Measurements from ENCODE around the gene DRAXIN. TPM values are rescaled to one million over a fixed set of nuclear protein-coding genes. Genes with fewer than 3 reads are reported as not detected.

Gene DRAXIN
- polyA plus RNA-seq, 1 donor (not counting 4 experiments of a cell fraction or from before 2014, with no cell fraction given): not detected

DNA sequence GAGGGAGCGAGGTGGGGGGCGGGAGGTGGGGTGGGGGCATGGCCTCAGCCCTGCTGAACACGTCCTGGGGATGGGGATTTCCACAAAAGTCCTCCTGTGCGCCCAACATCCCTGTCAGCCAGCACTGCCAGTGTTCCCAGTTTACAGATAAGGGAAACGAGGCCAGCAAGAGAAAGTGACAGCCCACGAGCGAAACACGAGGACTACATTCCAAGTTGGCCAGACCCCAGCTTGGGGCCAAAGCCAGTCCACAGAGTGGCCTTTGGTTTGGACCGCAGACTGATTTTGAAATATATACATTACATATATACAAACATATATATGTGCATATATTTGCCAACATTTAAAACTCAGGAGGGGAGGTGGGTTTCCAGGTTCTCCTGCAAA lies 42.3 kb upstream of the DRAXIN start:
- Histone ChIP-seq H3K9me1 (ENCODE audit: control insufficient read depth, extremely low read depth, insufficient read depth, low read length) (no peaks in the 10 kb centered on the region), H4K20me1 (ENCODE audit: control insufficient read depth, extremely low read depth, insufficient read depth, low read length) (no peaks in the 10 kb centered on the region), H3K36me3 (ENCODE audit: control insufficient read depth in 2 of 2, extremely low read depth in 1 of 2, insufficient read depth in 2 of 2, low read length in 2 of 2) (peaks cover 0 to 5% of the 10 kb centered on the region in 2 experiments), H3K27ac (ENCODE audit: control insufficient read depth, insufficient read depth, low read length) (no peak overlapping the region), H3K9ac (ENCODE audit: control insufficient read depth, extremely low read depth, insufficient read depth, low read length) (no peak overlapping the region), H3K4me1 (ENCODE audit: control insufficient read depth, extremely low read depth, insufficient read depth, low read length) (peaks cover 18% of the 10 kb centered on the region), H3K27me3 (ENCODE audit: control insufficient read depth, extremely low read depth, insufficient read depth, low read length) (no peaks in the 10 kb centered on the region), H3K9me3 (ENCODE audit: control insufficient read depth, low read depth, low read length) (no peaks in the 10 kb centered on the region), H3K4me2 (ENCODE audit: control insufficient read depth, extremely low read depth, insufficient read depth, low read depth, low read length) (no peak overlapping the region), H3K79me2 (ENCODE audit: control insufficient read depth, insufficient read depth, low read length) (peaks cover 3% of the 10 kb centered on the region), H2AFZ (ENCODE audit: control insufficient read depth, low read length) (no peak overlapping the region), H3K4me3 (ENCODE audit: control insufficient read depth in 2 of 3, extremely low read depth in 1 of 3, insufficient read depth in 2 of 3, low read depth in 1 of 3, low read length in 3 of 3) (no peak overlapping the region)
- FAIRE-seq (no peak), DNase-seq (ENCODE audit: low read depth, low spot score) (no peak)
- dilution Hi-C loops (cut with MboI; ENCODE audit: extremely low pct_ligation_motif_present, low sequenced_read_pairs): no loop called here
- TF ChIP-seq EZH2 (IDR thresholded peaks at IDR 0.05; ENCODE audit: low read length): no peak
- TF ChIP-seq, protein P1, sequence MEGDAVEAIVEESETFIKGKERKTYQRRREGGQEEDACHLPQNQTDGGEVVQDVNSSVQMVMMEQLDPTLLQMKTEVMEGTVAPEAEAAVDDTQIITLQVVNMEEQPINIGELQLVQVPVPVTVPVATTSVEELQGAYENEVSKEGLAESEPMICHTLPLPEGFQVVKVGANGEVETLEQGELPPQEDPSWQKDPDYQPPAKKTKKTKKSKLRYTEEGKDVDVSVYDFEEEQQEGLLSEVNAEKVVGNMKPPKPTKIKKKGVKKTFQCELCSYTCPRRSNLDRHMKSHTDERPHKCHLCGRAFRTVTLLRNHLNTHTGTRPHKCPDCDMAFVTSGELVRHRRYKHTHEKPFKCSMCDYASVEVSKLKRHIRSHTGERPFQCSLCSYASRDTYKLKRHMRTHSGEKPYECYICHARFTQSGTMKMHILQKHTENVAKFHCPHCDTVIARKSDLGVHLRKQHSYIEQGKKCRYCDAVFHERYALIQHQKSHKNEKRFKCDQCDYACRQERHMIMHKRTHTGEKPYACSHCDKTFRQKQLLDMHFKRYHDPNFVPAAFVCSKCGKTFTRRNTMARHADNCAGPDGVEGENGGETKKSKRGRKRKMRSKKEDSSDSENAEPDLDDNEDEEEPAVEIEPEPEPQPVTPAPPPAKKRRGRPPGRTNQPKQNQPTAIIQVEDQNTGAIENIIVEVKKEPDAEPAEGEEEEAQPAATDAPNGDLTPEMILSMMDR (optimal IDR thresholded peaks at IDR 0.05 in 1 of 3, IDR thresholded peaks at IDR 0.05 in 1 of 3, conservative IDR thresholded peaks at IDR 0.05 in 1 of 3; ENCODE audit: extremely low read depth in 1 of 3, insufficient read depth in 2 of 3, low read length in 3 of 3): no peak

DNA sequence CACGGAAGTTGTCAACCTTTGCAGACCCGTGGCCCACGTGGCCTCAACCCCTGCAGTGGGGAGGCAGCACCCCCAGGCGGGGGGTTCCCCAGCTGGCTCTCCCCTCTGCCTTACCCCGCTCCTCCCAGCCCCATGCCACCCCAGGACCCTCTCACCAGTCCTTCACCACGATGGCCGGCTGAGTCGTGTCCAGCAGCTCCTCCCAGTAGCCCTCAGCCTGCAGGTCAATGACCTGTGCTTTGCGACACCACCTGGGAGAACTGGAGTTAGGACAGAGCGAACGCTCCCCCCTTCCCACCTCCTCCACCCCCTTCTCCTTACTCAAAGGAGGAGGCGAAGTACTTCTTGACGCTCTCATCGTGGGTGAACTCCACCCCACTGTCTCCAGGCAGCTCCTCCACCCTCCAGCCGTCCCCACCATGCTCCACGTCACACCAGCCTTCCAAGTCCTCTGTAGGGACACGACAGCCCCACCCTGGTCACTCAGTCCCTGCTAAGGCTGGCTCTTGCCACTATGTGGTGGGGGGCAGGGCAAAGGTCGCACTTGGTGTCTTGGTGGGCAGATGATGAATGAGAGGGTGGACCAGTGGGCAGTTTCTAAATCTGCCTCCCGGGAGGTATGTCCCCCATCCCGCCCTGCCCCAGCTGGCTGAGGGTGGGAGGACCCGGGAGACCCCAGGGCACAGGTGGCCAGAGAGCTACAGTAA lies 41.7 kb upstream of the DRAXIN start:
- DNase-seq (ENCODE audit: low read depth, low spot score) (no peak), FAIRE-seq (no peak)
- dilution Hi-C loops (cut with MboI; ENCODE audit: extremely low pct_ligation_motif_present, low sequenced_read_pairs): no loop called here
- Histone ChIP-seq H3K9ac (ENCODE audit: control insufficient read depth, extremely low read depth, insufficient read depth, low read length) (no peak overlapping the region), H2AFZ (ENCODE audit: control insufficient read depth, low read length) (no peak overlapping the region), H3K4me3 (ENCODE audit: control insufficient read depth in 2 of 3, extremely low read depth in 1 of 3, insufficient read depth in 2 of 3, low read depth in 1 of 3, low read length in 3 of 3) (no peak overlapping the region), H3K27ac (ENCODE audit: control insufficient read depth, insufficient read depth, low read length) (no peak overlapping the region), H3K9me1 (ENCODE audit: control insufficient read depth, extremely low read depth, insufficient read depth, low read length) (no peaks in the 10 kb centered on the region), H4K20me1 (ENCODE audit: control insufficient read depth, extremely low read depth, insufficient read depth, low read length) (no peaks in the 10 kb centered on the region), H3K79me2 (ENCODE audit: control insufficient read depth, insufficient read depth, low read length) (peaks cover 3% of the 10 kb centered on the region), H3K4me1 (ENCODE audit: control insufficient read depth, extremely low read depth, insufficient read depth, low read length) (peaks cover 18% of the 10 kb centered on the region), H3K36me3 (ENCODE audit: control insufficient read depth in 2 of 2, extremely low read depth in 1 of 2, insufficient read depth in 2 of 2, low read length in 2 of 2) (peaks cover 0 to 5% of the 10 kb centered on the region in 2 experiments), H3K9me3 (ENCODE audit: control insufficient read depth, low read depth, low read length) (no peaks in the 10 kb centered on the region), H3K4me2 (ENCODE audit: control insufficient read depth, extremely low read depth, insufficient read depth, low read depth, low read length) (no peak overlapping the region), H3K27me3 (ENCODE audit: control insufficient read depth, extremely low read depth, insufficient read depth, low read length) (no peaks in the 10 kb centered on the region)
- no peak for TF ChIP-seq EZH2 (IDR thresholded peaks at IDR 0.05; ENCODE audit: low read length)
- TF ChIP-seq, protein P1 (optimal IDR thresholded peaks at IDR 0.05 in 1 of 3, IDR thresholded peaks at IDR 0.05 in 1 of 3, conservative IDR thresholded peaks at IDR 0.05 in 1 of 3; ENCODE audit: extremely low read depth in 1 of 3, insufficient read depth in 2 of 3, low read length in 3 of 3): no peak
